Activated CD8-positive, alpha-beta T cell treated with anti-CD3 and anti-CD28 coated beads for 36 hours (primary cell): ENCODE data around the gene MPIG6B. TPM values are rescaled to one million over a fixed set of nuclear protein-coding genes. Genes with fewer than 3 reads are reported as not detected.

Experiments used
- ATAC-seq: fragments of 200-7000 bp; cut with Tn5 transposase; one replicate; pipeline ENCODE4 v1.10.0; 2021; ENCODE audit warnings: mild to moderate bottlenecking, moderate library complexity
- CTCF ChIA-PET: fragments of 350-600 bp; sonication (Branson Sonifier 250); formaldehyde crosslinking; loops from one replicate; lab custom pipeline; 2021; ENCODE audit warnings: antibody characterized with exemption; lab: Charles Lee
- POLR2A ChIA-PET: fragments of 350-600 bp; sonication (Branson Sonifier 250); formaldehyde crosslinking; loops from one replicate; lab custom pipeline; 2021; ENCODE audit warnings: antibody characterized with exemption; lab: Charles Lee
- DNase-seq: peaks from one replicate; pipeline ENCODE4 v3.0.0-alpha.2; 2020
- H3K27ac Mint-ChIP-seq: one replicate; pipeline ENCODE4 v1.8.0; 2021; ENCODE audit warnings: mild to moderate bottlenecking, mixed read lengths
- H3K27me3 Mint-ChIP-seq: one replicate; pipeline ENCODE4 v1.8.0; 2021; ENCODE audit warnings: mixed read lengths
- H3K36me3 Mint-ChIP-seq: one replicate; pipeline ENCODE4 v1.8.0; 2021; ENCODE audit warnings: low read depth, mixed read lengths
- H3K4me1 Mint-ChIP-seq: one replicate; pipeline ENCODE4 v1.8.0; 2021; ENCODE audit warnings: low read depth, mixed read lengths
- H3K4me3 Mint-ChIP-seq: one replicate; pipeline ENCODE4 v1.8.0; 2021; ENCODE audit warnings: mild to moderate bottlenecking, moderate library complexity, mixed read lengths
- H3K9me3 Mint-ChIP-seq: one replicate; pipeline ENCODE4 v1.8.0; 2021; ENCODE audit warnings: mixed read lengths
- intact Hi-C: fragments of 100-400 bp; cut with micrococcal nuclease; formaldehyde crosslinking; loops from one replicate; pipeline ENCODE4 v1.10.0; 2022
- total RNA-seq, 2 experiments: library from RNA; stranded (reverse); gene quantifications; one replicate each; pipeline ENCODE4 v1.2.3, GENCODE V29; 2021
- TF ChIP-seq, protein P1 (sequence below): fragments of 200-600 bp; IDR thresholded peaks from one replicate; pipeline ENCODE4 v1.8.0; 2022; ENCODE audit warnings: antibody characterized with exemption, mild to moderate bottlenecking

Gene MPIG6B
- total RNA-seq, 2 experiments from 2014 or later: 0.65 to 0.81 TPM

DNA sequence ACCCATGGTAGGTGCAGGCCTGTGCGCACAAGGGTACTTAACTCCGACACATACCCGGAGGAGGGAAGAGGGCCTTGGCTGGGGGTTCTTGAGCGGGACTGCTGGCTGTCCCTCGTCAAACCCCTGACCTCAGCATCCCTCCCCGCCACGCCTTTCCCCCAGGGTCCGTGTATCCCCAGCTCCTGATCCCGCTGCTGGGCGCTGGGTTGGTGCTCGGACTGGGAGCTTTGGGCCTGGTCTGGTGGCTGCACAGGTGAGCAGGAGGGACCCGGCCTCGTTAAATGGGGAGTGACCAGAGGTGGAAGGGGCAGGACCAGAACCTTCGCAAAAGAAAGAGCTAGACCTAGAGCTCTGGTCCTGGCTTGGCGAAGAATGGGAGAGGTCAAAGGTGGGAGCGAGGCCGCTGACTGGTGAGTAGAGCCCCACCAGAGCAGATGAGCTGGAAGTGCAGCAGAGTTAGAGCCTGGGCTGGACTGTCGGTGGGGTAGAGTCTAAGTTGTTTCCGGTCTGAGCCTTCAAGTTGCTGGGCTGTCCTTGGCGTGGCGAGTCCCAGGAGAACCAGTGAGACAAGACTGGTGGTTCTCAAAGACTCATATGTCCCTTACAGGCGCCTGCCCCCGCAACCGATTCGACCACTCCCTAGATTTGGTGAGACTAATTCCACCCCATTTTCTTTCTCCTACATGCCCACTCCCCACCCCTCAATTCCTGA, 963 bp downstream of the MPIG6B start:
- ChIA-PET CTCF (interaction anchor here (1.0 to 1.7 kb wide), 4 partner anchors 11 to 83 kb away, joined by 3 to 5 read pairs (median 3); partner anchors contain the start of gene LSM2), POLR2A (interaction anchor here (0.7 to 1.3 kb wide), 3 partner anchors 9 to 183 kb away, joined by 3 to 4 read pairs (median 4); partner anchors contain the start of gene LY6G6D)
- Mint-ChIP-seq H3K27ac (no peak overlapping the region), H3K27me3 (no peaks in the 10 kb centered on the region), H3K9me3 (no peaks in the 10 kb centered on the region), H3K4me1 (peaks cover 41% of the 10 kb centered on the region), H3K36me3 (peaks cover 1% of the 10 kb centered on the region), H3K4me3 (no peak overlapping the region)
- DNase-seq (no peak), ATAC-seq (no peak)
- TF ChIP-seq, protein P1, sequence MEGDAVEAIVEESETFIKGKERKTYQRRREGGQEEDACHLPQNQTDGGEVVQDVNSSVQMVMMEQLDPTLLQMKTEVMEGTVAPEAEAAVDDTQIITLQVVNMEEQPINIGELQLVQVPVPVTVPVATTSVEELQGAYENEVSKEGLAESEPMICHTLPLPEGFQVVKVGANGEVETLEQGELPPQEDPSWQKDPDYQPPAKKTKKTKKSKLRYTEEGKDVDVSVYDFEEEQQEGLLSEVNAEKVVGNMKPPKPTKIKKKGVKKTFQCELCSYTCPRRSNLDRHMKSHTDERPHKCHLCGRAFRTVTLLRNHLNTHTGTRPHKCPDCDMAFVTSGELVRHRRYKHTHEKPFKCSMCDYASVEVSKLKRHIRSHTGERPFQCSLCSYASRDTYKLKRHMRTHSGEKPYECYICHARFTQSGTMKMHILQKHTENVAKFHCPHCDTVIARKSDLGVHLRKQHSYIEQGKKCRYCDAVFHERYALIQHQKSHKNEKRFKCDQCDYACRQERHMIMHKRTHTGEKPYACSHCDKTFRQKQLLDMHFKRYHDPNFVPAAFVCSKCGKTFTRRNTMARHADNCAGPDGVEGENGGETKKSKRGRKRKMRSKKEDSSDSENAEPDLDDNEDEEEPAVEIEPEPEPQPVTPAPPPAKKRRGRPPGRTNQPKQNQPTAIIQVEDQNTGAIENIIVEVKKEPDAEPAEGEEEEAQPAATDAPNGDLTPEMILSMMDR: no peak
- intact Hi-C loops: no loop called here

DNA sequence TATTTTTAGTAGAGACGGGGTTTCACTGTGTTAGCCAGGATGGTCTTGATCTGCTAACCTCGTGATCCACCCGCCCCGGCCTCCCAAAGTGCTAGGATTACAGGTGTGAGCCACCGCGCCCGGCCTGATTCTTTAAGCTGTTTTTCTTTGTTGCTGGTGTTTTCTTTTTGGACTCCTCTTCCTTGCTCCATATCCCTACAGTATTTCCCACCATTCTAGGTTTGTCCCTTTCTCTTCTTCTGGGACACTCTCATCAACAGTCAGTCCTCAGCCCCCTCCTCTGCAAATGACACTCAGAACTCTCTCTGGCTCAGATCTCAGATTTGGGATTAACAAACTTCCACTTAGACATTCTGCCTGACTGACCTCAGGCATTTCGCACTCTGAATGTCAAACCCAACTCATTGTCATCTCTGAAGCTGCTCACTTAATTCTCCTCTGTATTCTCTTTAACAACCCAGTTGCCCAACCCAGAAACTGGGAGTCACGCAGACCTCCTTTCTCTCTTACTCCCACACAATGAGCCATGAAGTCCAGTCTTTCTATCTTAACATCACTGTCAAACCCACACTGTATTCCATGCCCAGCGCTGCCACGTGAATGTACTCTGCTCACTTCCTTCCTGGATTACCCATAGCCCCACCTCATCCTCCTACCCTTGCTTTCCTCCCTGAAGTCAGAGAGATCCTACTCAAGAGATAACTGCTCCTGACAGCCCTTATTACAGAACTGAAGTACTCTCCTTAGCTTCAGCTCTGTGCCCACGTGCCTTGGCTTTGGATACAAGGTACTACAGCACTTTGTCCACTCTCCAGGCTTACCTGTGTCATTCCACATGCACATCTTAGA, 2.6 kb downstream of the MPIG6B start:
- no peak overlapping the region for H3K27ac Mint-ChIP-seq
- POLR2A ChIA-PET: interaction anchor here (1.0 to 2.0 kb wide), 2 partner anchors 11 to 87 kb away, joined by 4 to 7 read pairs; partner anchors contain the start of gene CLIC1
- H3K27me3 Mint-ChIP-seq: no peaks in the 10 kb centered on the region
- CTCF ChIA-PET: interaction anchor here (1.0 to 6.5 kb wide), 5 partner anchors 36 to 105 kb away, joined by 3 to 35 read pairs (median 3); no protein-coding TSS in a partner anchor
- peaks cover 54% of the 10 kb centered on the region for H3K4me1 Mint-ChIP-seq
- no peaks in the 10 kb centered on the region for H3K9me3 Mint-ChIP-seq
- intact Hi-C loops: no loop called here
- no peak for ATAC-seq
- no peak overlapping the region for H3K4me3 Mint-ChIP-seq
- peaks cover 8% of the 10 kb centered on the region for H3K36me3 Mint-ChIP-seq
- no peak for DNase-seq
- TF ChIP-seq, protein P1: no peak

DNA sequence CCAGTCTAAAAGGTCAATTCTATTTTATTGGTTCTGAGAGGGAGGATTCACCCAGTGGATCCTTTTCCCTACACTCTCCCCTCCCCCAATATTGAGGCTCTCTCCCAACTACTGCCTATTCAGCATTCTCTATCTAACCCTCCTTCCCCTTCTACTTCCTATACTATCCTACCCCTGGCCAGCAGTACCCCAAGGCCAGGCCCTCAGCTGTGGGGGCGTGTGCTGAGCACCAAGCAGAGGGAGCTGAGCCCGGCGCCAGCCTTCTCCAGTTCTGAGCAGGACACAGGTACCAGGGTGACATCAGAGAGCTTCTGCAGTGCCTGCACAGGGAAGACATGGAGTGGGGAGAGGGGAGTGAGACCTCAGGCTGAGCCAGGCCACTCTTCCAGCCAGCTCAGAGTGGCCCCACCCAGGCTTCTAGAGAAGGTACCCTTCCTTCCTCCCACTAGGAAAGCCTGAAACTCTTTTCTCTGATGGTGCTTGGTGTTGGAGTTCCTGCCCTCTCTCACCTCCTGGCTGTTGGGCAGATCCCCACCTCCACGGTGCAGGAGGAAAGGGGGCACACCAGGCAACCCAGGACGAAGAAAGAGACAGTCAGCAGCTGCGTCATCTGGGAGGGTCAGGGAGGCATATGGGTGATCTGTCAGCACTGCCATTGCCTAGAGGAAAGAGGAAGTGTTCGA, 4.0 kb downstream of the MPIG6B start:
- no peaks in the 10 kb centered on the region for H3K27me3 Mint-ChIP-seq
- H3K36me3 Mint-ChIP-seq: peaks cover 17% of the 10 kb centered on the region
- intact Hi-C loops: no loop called here

More for the DNA sequence above, 4.0 kb downstream of the MPIG6B start:
- Mint-ChIP-seq H3K4me3 (peak overlapping the region; percentile 36), H3K9me3 (no peaks in the 10 kb centered on the region), H3K4me1 (peaks cover 60% of the 10 kb centered on the region), H3K27ac (peak overlapping the region; percentile 44)
- ChIA-PET POLR2A (interaction anchor here (0.7 to 2.0 kb wide), 5 partner anchors 8 to 60 kb away, joined by 3 to 7 read pairs (median 5); partner anchors contain the start of genes ABHD16A and CLIC1), CTCF (interaction anchor here (1.0 to 6.5 kb wide), 5 partner anchors 12 to 103 kb away, joined by 3 to 35 read pairs (median 3); partner anchors contain the start of genes CLIC1 and MSH5)
- TF ChIP-seq, protein P1: no peak
- ATAC-seq (peak; percentile 41), DNase-seq (peak; percentile 57)
